ENCODE data around the gene ARHGEF17.
A peak's percentile ranks its signal among the peaks of the same experiment; 100 is the strongest.

Gene ARHGEF17

GRCh38 chr11:73307323-73308002 lies 613 bp upstream of the ARHGEF17 start (continued):
- peak; percentile 14; the same call in 1 of the 2 replicates for TF ChIP-seq ZBTB21 (tag by site-specific recombination; IDR thresholded peaks at IDR 0.05)
- TF ChIP-seq ZNF560 (tag by site-specific recombination; IDR thresholded peaks at IDR 0.05; ENCODE audit: borderline replicate concordance), result no peak
- no peak for TF ChIP-seq ZNF211 (tag by site-specific recombination; IDR thresholded peaks at IDR 0.05; ENCODE audit: low read depth)
- TF ChIP-seq ZNF549 (tag by site-specific recombination; IDR thresholded peaks at IDR 0.05), result no peak

- Histone ChIP-seq H3K27ac (ENCODE audit: extremely low read depth, low read depth, low read length) (peak overlapping the region; percentile 80; the same call in 1 of the 2 replicates), H3K9me3 (ENCODE audit: control insufficient read depth, insufficient read depth, low read depth, low read length) (no peaks in the 10 kb centered on the region), H3K4me1 (ENCODE audit: control insufficient read depth, insufficient read depth, low read length) (0 out of 2 replicates have a peak, but pooled peaks cover 3% of the 10 kb centered on the region), H3K36me3 (ENCODE audit: control insufficient read depth in 2 of 2, insufficient read depth in 1 of 2, low read length in 2 of 2) (no peaks in the 10 kb centered on the region), H3K4me3 (ENCODE audit: low read depth, low read length) (peak overlapping the region; percentile 57)
- ChIA-PET CTCF (interaction anchor here (0.6 to 6.7 kb wide), 7 partner anchors 13 to 85 kb away, joined by 3 to 185 read pairs (median 56); no protein-coding TSS in a partner anchor), POLR2A (interaction anchor here (0.6 to 3.6 kb wide), 9 partner anchors 8 to 498 kb away, joined by 3 to 32 read pairs (median 5); no protein-coding TSS in a partner anchor)
- TF ChIP-seq ZNF169 (tag by site-specific recombination; IDR thresholded peaks at IDR 0.05) (no peak), ZNF16 (tag by site-specific recombination; IDR thresholded peaks at IDR 0.05; ENCODE audit: low read depth) (no peak), ZNF658 (tag by site-specific recombination; IDR thresholded peaks at IDR 0.05) (no peak), ZNF488 (tag by site-specific recombination; IDR thresholded peaks at IDR 0.05) (no peak), ZNF837 (tag by site-specific recombination; IDR thresholded peaks at IDR 0.05) (no peak), HOXD13 (CRISPR knock-in tag; IDR thresholded peaks at IDR 0.05; ENCODE audit: borderline replicate concordance) (no peak), ZNF19 (tag by site-specific recombination; IDR thresholded peaks at IDR 0.05; ENCODE audit: low read depth) (no peak), TSHZ1 (tag by site-specific recombination; IDR thresholded peaks at IDR 0.05; ENCODE audit: borderline replicate concordance) (no peak), ZBTB20 (tag by site-specific recombination; IDR thresholded peaks at IDR 0.05) (peak; percentile 85), GLI4 (tag by site-specific recombination; IDR thresholded peaks at IDR 0.05) (no peak), ZSCAN5A (tag by site-specific recombination; IDR thresholded peaks at IDR 0.05) (0 out of 2 replicates have a peak, but pooled peaks have one; percentile 22), ZNF561 (tag by site-specific recombination; IDR thresholded peaks at IDR 0.05; ENCODE audit: borderline replicate concordance) (no peak), RBAK (tag by site-specific recombination; IDR thresholded peaks at IDR 0.05) (no peak), SP7 (tag by site-specific recombination; IDR thresholded peaks at IDR 0.05) (peak; percentile 54), ZNF677 (tag by site-specific recombination; IDR thresholded peaks at IDR 0.05) (no peak), WT1 (tag by site-specific recombination; IDR thresholded peaks at IDR 0.05) (peak; percentile 20; the same call in 1 of the 2 replicates), EGR2 (tag by site-specific recombination; IDR thresholded peaks at IDR 0.05; ENCODE audit: low read depth) (peak; percentile 55), ZNF518A (tag by site-specific recombination; conservative IDR thresholded peaks at IDR 0.05; ENCODE audit: low read depth) (no peak), GLI2 (tag by site-specific recombination; IDR thresholded peaks at IDR 0.05; ENCODE audit: borderline replicate concordance, low read depth) (no peak)
These were observed 1.2 kb downstream of the ARHGEF17 start for GRCh38 chr11:73308961-73309919.
